Measurements from ENCODE around the gene STX18.

Gene STX18

DNA sequence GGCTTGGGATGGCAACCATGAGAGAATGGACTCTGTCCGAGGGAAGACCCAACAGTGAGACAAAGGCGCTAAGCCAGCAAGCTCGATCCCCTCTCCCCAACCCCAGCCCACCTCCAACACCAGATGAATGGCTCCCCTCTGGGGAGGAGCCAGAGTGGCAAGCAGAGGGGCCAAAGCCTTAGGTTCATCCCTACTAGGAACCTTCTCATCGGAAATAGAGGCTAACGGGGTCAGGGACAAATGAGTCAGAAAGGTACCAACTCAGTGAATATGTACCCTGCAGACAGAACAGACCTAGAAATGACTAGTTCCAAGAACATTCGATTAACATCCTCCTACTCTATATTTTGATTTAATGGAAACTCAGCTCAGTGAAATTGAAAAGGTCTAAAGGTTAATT, 81.1 kb downstream of the STX18 start:
- TF ChIP-seq, protein P1, sequence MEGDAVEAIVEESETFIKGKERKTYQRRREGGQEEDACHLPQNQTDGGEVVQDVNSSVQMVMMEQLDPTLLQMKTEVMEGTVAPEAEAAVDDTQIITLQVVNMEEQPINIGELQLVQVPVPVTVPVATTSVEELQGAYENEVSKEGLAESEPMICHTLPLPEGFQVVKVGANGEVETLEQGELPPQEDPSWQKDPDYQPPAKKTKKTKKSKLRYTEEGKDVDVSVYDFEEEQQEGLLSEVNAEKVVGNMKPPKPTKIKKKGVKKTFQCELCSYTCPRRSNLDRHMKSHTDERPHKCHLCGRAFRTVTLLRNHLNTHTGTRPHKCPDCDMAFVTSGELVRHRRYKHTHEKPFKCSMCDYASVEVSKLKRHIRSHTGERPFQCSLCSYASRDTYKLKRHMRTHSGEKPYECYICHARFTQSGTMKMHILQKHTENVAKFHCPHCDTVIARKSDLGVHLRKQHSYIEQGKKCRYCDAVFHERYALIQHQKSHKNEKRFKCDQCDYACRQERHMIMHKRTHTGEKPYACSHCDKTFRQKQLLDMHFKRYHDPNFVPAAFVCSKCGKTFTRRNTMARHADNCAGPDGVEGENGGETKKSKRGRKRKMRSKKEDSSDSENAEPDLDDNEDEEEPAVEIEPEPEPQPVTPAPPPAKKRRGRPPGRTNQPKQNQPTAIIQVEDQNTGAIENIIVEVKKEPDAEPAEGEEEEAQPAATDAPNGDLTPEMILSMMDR (IDR thresholded peaks at IDR 0.05; ENCODE audit: low read depth, low read length, missing control alignments): no peak
- Histone ChIP-seq H3K27ac (no peak overlapping the region), H3K4me3 (ENCODE audit: low read depth, low read length) (no peak overlapping the region), H3K36me3 (replicated peaks) (peaks cover 12% of the 10 kb centered on the region), H3K27me3 (replicated peaks) (no peaks in the 10 kb centered on the region)
- in situ Hi-C loops (cut with HindIII; ENCODE audit: low pct_ligation_motif_present, low sequenced_read_pairs): no loop called here
- DNase-seq: no peak

DNA sequence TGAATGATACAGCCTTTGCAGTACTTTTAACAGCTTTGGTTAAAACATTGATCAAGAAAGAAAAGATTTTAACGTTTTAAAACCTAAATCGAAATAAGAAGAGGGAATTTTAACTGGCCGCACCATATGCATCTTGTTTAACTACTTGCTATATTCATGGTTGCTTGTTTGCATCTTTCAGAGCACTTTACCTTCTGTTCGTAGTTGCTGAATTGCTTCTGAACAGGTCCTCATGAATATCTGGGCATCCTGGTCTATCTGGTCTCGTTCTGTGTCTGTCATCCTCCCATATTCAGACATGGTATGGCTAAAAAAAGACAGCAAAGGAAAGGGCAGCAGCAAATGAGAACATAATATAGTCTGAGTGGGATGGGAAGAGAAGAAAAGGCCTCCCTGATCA, 82.7 kb downstream of the STX18 start:
- H3K36me3 ChIP-seq (replicated peaks): peaks cover 12% of the 10 kb centered on the region
- TF ChIP-seq, protein P1 (IDR thresholded peaks at IDR 0.05; ENCODE audit: low read depth, low read length, missing control alignments): no peak
- H3K27ac ChIP-seq: no peak overlapping the region
- in situ Hi-C loops (cut with HindIII; ENCODE audit: low pct_ligation_motif_present, low sequenced_read_pairs): no loop called here
- no peaks in the 10 kb centered on the region for H3K27me3 ChIP-seq (replicated peaks)
- no peak for DNase-seq
- no peak overlapping the region for H3K4me3 ChIP-seq (ENCODE audit: low read depth, low read length)

DNA sequence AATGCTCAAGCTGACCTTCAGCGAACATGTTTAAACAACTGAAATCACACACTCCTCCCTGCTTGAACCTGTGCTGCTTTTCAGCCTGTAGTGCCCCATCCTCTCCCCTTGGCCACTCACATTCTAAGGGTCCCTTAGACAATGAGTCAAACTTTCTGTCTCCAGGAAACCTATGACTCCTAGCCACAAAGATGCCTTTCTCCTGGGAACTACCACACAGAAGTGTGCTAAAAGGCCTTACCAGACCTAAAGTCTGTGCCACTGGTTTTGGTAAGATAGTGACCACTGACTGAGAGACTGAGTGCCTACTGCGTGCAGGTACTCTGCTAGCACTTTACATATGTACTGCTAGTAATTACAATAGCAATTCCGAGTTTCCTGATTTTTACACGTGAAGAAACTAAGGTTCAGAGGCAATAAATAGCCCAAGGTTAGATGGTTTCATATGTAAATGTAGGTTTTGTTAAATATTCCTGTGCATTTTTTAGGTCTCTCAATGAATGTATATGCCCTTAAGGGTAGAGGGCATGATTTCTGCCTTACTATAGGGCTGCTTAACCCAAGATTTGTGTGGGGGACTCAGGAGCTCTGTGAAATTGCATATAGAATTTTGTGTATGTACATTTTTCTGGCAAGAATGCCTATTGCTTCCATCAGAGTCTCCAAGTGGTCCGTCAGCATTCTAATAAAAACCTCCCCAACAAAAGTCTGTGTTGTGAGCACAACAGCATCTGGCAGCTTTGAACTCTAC, 83.9 kb downstream of the STX18 start:
- Histone ChIP-seq H3K4me3 (ENCODE audit: low read depth, low read length) (no peak overlapping the region), H3K27me3 (replicated peaks) (no peaks in the 10 kb centered on the region), H3K27ac (peak overlapping the region; percentile 70), H3K36me3 (replicated peaks) (peaks cover 12% of the 10 kb centered on the region)
- DNase-seq: peak; percentile 79
- TF ChIP-seq, protein P1 (IDR thresholded peaks at IDR 0.05; ENCODE audit: low read depth, low read length, missing control alignments): peak; percentile 9
- in situ Hi-C loops (cut with HindIII; ENCODE audit: low pct_ligation_motif_present, low sequenced_read_pairs): no loop called here

DNA sequence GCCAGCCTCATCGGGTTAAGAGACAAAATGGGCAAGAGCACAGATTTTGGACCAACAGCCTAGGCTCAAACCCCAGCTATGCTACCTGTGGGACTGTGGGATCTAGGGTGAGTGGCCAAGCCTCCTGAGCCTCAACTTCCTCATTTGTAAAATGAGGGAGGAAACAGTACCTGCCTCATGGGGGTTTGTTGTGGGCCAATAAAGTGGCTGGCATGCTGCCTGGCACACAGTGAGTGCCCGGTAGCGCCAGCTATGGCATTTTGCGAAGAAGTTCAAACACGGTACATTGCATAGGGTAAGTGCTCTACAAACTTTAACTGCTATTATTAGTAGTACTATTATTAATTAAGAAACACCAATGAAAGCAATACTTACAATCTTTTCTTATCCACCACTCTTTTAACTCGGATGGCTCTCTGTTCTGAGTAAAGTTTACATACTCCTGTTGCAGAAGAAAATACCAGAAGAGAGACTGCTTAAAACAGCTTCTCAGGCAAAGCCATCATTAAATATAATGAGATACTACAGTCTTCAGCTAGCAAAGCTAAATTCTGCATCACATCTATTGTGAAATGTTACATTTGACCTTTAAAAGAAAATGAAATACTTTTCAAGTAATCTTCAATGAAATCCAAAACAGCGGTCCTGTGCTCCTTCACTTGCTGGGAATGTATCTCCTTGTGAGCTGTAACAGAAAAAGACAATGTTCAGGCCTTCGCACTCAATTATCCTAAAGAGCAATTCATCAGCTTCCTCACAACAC, 84.9 kb downstream of the STX18 start:
- H3K4me3 ChIP-seq (ENCODE audit: low read depth, low read length): no peak overlapping the region
- in situ Hi-C loops (cut with HindIII; ENCODE audit: low pct_ligation_motif_present, low sequenced_read_pairs): no loop called here
- TF ChIP-seq, protein P1 (IDR thresholded peaks at IDR 0.05; ENCODE audit: low read depth, low read length, missing control alignments): no peak
- DNase-seq: no peak
- no peaks in the 10 kb centered on the region for H3K27me3 ChIP-seq (replicated peaks)
- peak overlapping the region; percentile 70 for H3K27ac ChIP-seq
- H3K36me3 ChIP-seq (replicated peaks): peaks cover 12% of the 10 kb centered on the region

DNA sequence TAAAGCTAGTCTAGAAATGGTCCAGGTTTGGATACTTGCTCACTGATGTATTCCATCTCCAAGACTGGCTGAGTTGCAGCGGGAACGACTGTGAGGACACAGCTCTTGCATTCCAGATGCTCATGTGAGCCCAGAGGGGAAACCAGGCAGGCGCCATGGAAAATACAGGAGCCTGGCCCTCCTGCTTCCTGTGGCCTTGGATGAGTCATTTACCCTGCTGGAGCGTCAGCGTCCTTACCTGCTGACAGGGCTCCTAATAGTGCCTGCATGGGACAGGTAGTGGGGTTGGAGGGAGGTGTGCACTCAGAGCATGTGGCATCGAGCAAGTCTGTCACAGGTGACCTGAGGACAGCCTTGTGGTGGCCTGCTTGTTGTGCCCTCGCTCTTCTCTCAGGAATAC, 85.5 kb downstream of the STX18 start:
- TF ChIP-seq, protein P1 (IDR thresholded peaks at IDR 0.05; ENCODE audit: low read depth, low read length, missing control alignments): no peak
- no peak overlapping the region for H3K27ac ChIP-seq
- in situ Hi-C loops (cut with HindIII; ENCODE audit: low pct_ligation_motif_present, low sequenced_read_pairs): no loop called here
- DNase-seq: peak; percentile 56
- peaks cover 12% of the 10 kb centered on the region for H3K36me3 ChIP-seq (replicated peaks)
- H3K27me3 ChIP-seq (replicated peaks): no peaks in the 10 kb centered on the region
- H3K4me3 ChIP-seq (ENCODE audit: low read depth, low read length): no peak overlapping the region

Measured in brain microvascular endothelial cell (primary cell).